Lower leg skin (tissue), 4 donors: ENCODE measurements around the gene EDEM2. TPM values are rescaled to one million over a fixed set of nuclear protein-coding genes. Genes with fewer than 3 reads are reported as not detected.
"Not testable (repeated sequence)": the region's sequence is repeated elsewhere in the genome, so short reads cannot be mapped to it uniquely, and the experiment has no call there.

Source experiments
- DNase-seq, 2 donors: peaks; one replicate each; pipeline ENCODE4 v3.0.0-alpha.2; 2019; ENCODE audit warnings: low spot score in 2 of 2
- H3K4me3 ChIP-seq: fragments of 200-600 bp; sonication (generic); 2 replicates; pipeline ENCODE4 v1.5.1; 2017; ENCODE audit warnings: mild to moderate bottlenecking, low read depth; ENCODE audit not compliant: poor library complexity, severe bottlenecking
- POLR2A ChIP-seq, 2 donors: fragments of 450-650 bp; IDR thresholded peaks; one replicate each; pipeline ENCODE4 v1.6.1; 2016 to 2017; ENCODE audit warnings: antibody characterized with exemption in 2 of 2, mild to moderate bottlenecking in 1 of 2, moderate library complexity in 1 of 2
- WGBS, 2 donors: methylation state at CpG; one replicate each; pipeline ENCODE4 v1.1.5; 2018; 5-methylcytosine and 5-hydroxymethylcytosine counted together
- intact Hi-C: fragments of 100-400 bp; cut with DNase I; formaldehyde crosslinking; loops from one replicate; pipeline ENCODE4 v1.15.0; 2023; ENCODE audit warnings: low total_unique reads
- total RNA-seq, 4 donors: library from RNA; depleted of rRNA; stranded (reverse); fragments of >200 nt; gene quantifications; one replicate each; pipeline ENCODE4 v1.1.0, GENCODE V29; 2016
- TF ChIP-seq, protein P1 (sequence below), 3 donors: fragments of 450-650 bp; IDR thresholded peaks; one replicate each; pipeline ENCODE4 v1.5.1; 2016; ENCODE audit warnings: antibody characterized with exemption in 3 of 3, mild to moderate bottlenecking in 3 of 3, moderate library complexity in 2 of 3

The EDEM2 gene, protein sequence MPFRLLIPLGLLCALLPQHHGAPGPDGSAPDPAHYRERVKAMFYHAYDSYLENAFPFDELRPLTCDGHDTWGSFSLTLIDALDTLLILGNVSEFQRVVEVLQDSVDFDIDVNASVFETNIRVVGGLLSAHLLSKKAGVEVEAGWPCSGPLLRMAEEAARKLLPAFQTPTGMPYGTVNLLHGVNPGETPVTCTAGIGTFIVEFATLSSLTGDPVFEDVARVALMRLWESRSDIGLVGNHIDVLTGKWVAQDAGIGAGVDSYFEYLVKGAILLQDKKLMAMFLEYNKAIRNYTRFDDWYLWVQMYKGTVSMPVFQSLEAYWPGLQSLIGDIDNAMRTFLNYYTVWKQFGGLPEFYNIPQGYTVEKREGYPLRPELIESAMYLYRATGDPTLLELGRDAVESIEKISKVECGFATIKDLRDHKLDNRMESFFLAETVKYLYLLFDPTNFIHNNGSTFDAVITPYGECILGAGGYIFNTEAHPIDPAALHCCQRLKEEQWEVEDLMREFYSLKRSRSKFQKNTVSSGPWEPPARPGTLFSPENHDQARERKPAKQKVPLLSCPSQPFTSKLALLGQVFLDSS
- 10 to 100 TPM in 3 of 4 donors, 1 to 10 TPM in 1; 8.8 to 18.7 (median 16.6) TPM for total RNA-seq

DNA sequence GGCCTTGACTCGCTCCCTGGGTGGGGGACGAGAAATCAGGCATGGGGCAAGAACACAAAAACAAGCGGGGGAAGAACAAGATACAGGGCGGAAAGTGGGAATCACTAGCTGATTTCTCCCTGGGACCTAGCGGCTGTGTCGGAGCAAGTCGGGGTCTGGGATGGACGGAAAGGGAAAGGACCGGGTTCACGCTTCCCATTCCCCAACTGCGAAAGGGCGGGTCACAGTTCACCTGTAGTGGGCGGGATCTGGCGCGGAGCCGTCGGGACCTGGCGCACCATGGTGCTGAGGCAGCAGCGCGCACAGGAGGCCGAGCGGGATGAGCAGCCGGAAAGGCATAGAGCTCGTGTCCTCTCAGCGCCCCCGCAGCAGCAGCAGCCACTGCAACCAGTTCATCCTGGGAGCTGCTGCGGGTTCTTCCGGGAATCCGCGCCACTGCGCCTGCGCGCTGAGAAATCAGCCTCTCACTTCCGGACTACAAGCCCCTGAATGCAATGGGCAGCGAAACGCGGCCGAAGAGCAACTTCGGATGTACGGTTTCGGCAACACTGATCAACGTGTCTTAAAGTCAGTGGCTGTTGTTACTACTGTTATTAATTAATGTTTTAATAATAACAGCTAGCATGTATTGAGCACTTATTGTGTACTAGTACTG lies at the start of gene EDEM2:
Gene EDEM2, minus strand, starts transcription at position 417 of the 655 bp plus-strand sequence. Its CDS starts 78 bp downstream, at position 339.
- peak in 1 of 2 donors; percentile 20 for TF ChIP-seq POLR2A (IDR thresholded peaks at IDR 0.05)
- TF ChIP-seq, protein P1, sequence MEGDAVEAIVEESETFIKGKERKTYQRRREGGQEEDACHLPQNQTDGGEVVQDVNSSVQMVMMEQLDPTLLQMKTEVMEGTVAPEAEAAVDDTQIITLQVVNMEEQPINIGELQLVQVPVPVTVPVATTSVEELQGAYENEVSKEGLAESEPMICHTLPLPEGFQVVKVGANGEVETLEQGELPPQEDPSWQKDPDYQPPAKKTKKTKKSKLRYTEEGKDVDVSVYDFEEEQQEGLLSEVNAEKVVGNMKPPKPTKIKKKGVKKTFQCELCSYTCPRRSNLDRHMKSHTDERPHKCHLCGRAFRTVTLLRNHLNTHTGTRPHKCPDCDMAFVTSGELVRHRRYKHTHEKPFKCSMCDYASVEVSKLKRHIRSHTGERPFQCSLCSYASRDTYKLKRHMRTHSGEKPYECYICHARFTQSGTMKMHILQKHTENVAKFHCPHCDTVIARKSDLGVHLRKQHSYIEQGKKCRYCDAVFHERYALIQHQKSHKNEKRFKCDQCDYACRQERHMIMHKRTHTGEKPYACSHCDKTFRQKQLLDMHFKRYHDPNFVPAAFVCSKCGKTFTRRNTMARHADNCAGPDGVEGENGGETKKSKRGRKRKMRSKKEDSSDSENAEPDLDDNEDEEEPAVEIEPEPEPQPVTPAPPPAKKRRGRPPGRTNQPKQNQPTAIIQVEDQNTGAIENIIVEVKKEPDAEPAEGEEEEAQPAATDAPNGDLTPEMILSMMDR (IDR thresholded peaks at IDR 0.05): peak in 1 of 3 donors; percentile 25
- peak within 1 kb of the TSS; percentile 56 for H3K4me3 ChIP-seq
- DNase-seq: peak; percentile 91 to 98
- 0% methylated on average over 40 to 42 of the region's 42 CpGs for WGBS, 2 donors
- intact Hi-C loops: loop anchor here (10.0 kb wide), 2 partner anchors 68 to 118 kb away; no protein-coding TSS in a partner anchor

DNA sequence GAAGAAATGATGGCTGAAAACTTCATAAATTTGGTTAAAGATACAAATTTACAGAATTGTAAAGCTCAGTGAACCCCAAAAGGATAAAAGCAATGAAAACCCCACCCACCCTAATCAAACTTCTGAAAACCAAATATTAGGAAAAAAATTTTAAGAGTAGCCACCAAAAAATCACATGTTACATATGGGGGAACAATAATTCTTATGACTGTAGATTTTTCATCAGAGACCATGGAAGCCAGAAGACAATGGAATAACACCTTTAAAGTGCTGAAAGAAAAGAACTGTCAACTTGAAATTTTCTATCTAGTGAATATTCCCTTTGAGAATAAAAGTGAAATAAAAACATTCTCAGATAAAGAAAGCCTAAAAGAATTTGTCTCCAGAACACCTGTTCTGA lies 49.2 kb upstream of the EDEM2 start:
- intact Hi-C loops: no loop called here
- no peak for DNase-seq
- H3K4me3 ChIP-seq: no peak overlapping the region
- TF ChIP-seq, protein P1 (IDR thresholded peaks at IDR 0.05): no peak
- no peak for TF ChIP-seq POLR2A (IDR thresholded peaks at IDR 0.05)

DNA sequence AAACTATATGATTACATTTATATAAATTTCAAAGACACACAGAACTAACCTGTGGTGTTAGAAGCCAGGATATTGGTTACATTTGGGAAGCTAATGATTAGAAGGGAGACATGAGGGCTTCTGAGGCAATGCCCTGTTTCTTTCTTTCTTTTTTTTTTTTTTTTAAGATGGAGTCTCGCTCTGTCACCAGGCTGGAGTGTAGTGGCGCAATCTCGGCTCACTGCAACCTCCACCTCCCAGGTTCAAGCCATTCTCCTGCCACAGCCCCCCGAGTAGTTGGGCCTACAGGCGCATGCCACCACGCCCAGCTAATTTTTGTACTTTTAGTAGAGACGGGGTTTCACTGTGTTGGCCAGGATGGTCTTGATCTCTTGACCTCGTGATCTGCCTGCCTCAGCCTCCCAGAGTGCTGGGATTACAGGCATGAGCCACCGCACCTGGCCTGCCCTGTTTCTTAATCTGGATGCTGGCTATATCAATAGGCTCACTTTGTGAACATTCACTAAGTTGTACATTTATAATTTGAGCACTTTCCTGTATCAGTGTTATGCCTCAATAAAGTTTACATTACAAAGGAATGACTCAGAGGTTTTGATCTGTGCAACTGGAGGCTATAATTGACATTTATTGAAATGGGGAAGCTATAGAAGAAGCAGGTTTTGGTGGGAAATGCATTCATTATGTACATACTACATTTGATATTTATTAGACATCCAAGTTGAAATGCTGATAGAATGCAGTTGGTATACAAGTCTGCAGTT lies 46.1 kb upstream of the EDEM2 start:
- DNase-seq, intact Hi-C loops, H3K4me3 ChIP-seq: not testable (repeated sequence)
- WGBS, 2 donors: 91% methylated on average over 9 of the region's 9 CpGs

DNA sequence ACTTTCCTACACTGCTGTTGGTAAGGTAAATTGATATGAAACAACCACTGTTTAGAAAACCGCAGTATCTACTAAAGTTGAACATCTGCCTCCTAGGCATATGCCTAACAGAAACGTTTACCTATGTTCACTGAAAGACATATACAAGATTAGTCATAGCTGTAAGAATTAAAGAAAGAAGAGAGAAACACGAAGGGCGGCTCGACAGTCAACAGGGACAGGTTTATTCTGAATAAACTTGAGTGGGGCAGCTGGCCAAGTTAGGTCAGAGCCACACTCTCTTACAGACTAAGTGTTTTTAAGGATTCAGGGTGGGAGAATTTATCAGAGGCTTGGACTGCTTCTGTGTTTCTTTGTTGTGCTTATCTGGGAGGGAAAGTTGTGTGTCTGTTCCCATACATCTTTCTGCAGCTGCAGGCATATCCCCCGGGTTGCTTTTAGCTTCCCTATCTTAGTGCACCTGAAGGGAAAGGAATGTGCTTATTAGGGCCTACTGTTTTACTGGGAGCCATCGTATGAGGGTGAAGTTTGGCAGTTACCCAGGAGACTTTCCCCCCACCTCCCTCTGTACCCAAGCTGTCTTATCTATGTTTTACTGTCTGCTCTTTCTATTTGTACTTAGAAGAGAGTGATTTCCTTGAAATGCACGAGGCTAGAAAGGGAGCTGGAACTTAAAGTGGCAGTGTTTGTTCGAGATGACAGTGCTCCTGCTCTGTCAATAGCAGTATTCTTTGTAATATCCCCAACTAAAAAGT lies 45.2 kb upstream of the EDEM2 start:
- no peak for DNase-seq
- 56 to 68% methylated on average over 9 of the region's 9 CpGs for WGBS, 2 donors
- no peak overlapping the region for H3K4me3 ChIP-seq
- TF ChIP-seq, protein P1 (IDR thresholded peaks at IDR 0.05): no peak
- no peak for TF ChIP-seq POLR2A (IDR thresholded peaks at IDR 0.05)
- intact Hi-C loops: no loop called here

DNA sequence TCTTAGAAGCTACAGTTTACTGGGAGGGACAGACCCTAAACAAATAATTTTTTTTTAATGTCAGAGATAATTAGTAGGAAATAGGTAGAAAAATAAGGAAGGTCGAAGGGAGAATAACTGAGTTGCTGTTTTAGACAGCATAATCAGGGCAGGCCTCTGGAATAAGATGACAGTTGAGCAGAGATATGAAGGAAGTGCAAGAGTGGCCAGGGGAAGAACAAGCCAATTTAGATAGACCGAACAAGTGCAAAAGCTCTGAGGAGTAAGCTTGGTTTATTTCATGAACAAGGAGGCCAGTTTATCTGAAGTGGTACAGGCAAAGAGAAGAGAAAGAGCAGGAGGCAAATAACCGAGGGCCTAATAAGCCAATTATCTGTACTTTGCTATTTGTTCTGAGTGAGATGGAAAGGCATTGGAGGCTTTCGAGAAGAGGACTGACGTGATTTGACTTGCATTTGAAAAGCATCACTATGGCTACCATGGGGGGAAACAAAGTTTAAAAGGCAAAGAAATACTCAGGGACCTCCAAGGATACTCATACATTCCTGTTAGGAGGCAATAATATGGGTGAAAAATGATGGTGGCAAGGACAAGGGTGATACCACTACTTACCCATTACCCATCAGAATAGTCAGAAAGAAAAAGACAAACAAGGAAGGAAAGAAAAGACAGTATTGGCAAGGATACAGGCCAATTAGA lies 44.4 kb upstream of the EDEM2 start:
- WGBS, 2 donors: 85 to 93% methylated on average over 5 of the region's 5 CpGs
- intact Hi-C loops: no loop called here
- no peak for DNase-seq
- no peak overlapping the region for H3K4me3 ChIP-seq
- TF ChIP-seq, protein P1 (IDR thresholded peaks at IDR 0.05): no peak
- no peak for TF ChIP-seq POLR2A (IDR thresholded peaks at IDR 0.05)
